Measurements from ENCODE around the gene C4A. TPM values are rescaled to one million over a fixed set of nuclear protein-coding genes. Genes with fewer than 3 reads are reported as not detected.
"Not testable (repeated sequence)": the region's sequence is repeated elsewhere in the genome, so short reads cannot be mapped to it uniquely, and the experiment has no call there.

The C4A gene
- total RNA-seq, 1 experiment from 2014 or later = 4.3 TPM

- H3K4me3 Mint-ChIP-seq; H3K4me1 ChIP-seq (ENCODE audit: insufficient read depth, low read length): not testable (repeated sequence)
- WGBS (ENCODE audit: extremely low coverage, insufficient read length, low lambda C conversion rate) = no CpG with 5 or more reads among the region's 10 CpGs
These were observed 40.2 kb downstream of the C4A start for GRCh38 chr6:32022100-32022499.

GRCh38 chr6:32028631-32029030 is 46.8 kb downstream of the C4A start:
- H3K4me1 Mint-ChIP-seq; H3K79me2 ChIP-seq (ENCODE audit: insufficient read depth, low read length); H3K4me2 ChIP-seq (ENCODE audit: insufficient read depth, insufficient read length, low read length); H2BK120ac ChIP-seq (ENCODE audit: low read depth, low read length, poor library complexity, severe bottlenecking); H3K4me3 Mint-ChIP-seq; H3K4me1 ChIP-seq (ENCODE audit: insufficient read depth, low read length); H3K18ac ChIP-seq (ENCODE audit: insufficient read length, low read depth, low read length); H3K9ac ChIP-seq (ENCODE audit: extremely low read depth, insufficient read length, low read length); H2AK5ac ChIP-seq (ENCODE audit: insufficient read length, low read length); H4K20me1 ChIP-seq (ENCODE audit: control insufficient read depth, insufficient read depth, insufficient read length); H3K79me1 ChIP-seq (ENCODE audit: insufficient read depth, low read depth, low read length, poor library complexity, severe bottlenecking); H3K27me3 ChIP-seq (ENCODE audit: insufficient read depth, low read length); H3K27ac Mint-ChIP-seq; H3K23me2 ChIP-seq (ENCODE audit: insufficient read length, low read depth, low read length, poor library complexity, severe bottlenecking); H2BK12ac ChIP-seq (ENCODE audit: insufficient read length, low read depth, low read length); H2BK15ac ChIP-seq (ENCODE audit: low read depth, low read length); H2BK20ac ChIP-seq (ENCODE audit: low read depth, low read length, poor library complexity, severe bottlenecking); H3K56ac ChIP-seq (ENCODE audit: insufficient read length, low read depth, low read length); DNase-seq; H4K8ac ChIP-seq (replicated peaks; ENCODE audit: insufficient read length, low read depth, low read length); H3K27me3 Mint-ChIP-seq (ENCODE audit: low read depth); H3T11ph ChIP-seq (ENCODE audit: low read length); H2AFZ ChIP-seq (ENCODE audit: low read length); H2BK5ac ChIP-seq (ENCODE audit: insufficient read length, low read length); H3K36me3 Mint-ChIP-seq (ENCODE audit: insufficient read depth in 1 of 3, low read depth in 3 of 3); H3K14ac ChIP-seq (ENCODE audit: insufficient read depth, low read length); H3K9me3 ChIP-seq (ENCODE audit: control insufficient read depth, low read depth, low read length); H3K23ac ChIP-seq (ENCODE audit: insufficient read length, low read depth, low read length); H4K91ac ChIP-seq (ENCODE audit: insufficient read length, low read depth, low read length); H4K5ac ChIP-seq (ENCODE audit: insufficient read length, low read depth, low read length); H3K27ac ChIP-seq (ENCODE audit: insufficient read length, low read depth, low read length); H3K9me3 Mint-ChIP-seq; H3K4ac ChIP-seq (ENCODE audit: low read depth, low read length): not testable (repeated sequence)
- no CpG with 5 or more reads among the region's 10 CpGs for WGBS (ENCODE audit: extremely low coverage, insufficient read length, low lambda C conversion rate)

More at GRCh38 chr6:32022100-32022499, 40.2 kb downstream of the C4A start:
- not testable (repeated sequence) for H3K27ac ChIP-seq (ENCODE audit: insufficient read length, low read depth, low read length); H3K27me3 Mint-ChIP-seq (ENCODE audit: low read depth); H4K5ac ChIP-seq (ENCODE audit: insufficient read length, low read depth, low read length); H2BK20ac ChIP-seq (ENCODE audit: low read depth, low read length, poor library complexity, severe bottlenecking); H3K36me3 Mint-ChIP-seq (ENCODE audit: insufficient read depth in 1 of 3, low read depth in 3 of 3); H2BK12ac ChIP-seq (ENCODE audit: insufficient read length, low read depth, low read length); H3K14ac ChIP-seq (ENCODE audit: insufficient read depth, low read length); H4K91ac ChIP-seq (ENCODE audit: insufficient read length, low read depth, low read length); H2AK5ac ChIP-seq (ENCODE audit: insufficient read length, low read length); H3K79me1 ChIP-seq (ENCODE audit: insufficient read depth, low read depth, low read length, poor library complexity, severe bottlenecking); H3K27ac Mint-ChIP-seq; H3K9me3 Mint-ChIP-seq; H3K56ac ChIP-seq (ENCODE audit: insufficient read length, low read depth, low read length); H3K23ac ChIP-seq (ENCODE audit: insufficient read length, low read depth, low read length); H3K9ac ChIP-seq (ENCODE audit: extremely low read depth, insufficient read length, low read length); H4K20me1 ChIP-seq (ENCODE audit: control insufficient read depth, insufficient read depth, insufficient read length); H3K9me3 ChIP-seq (ENCODE audit: control insufficient read depth, low read depth, low read length); H3K18ac ChIP-seq (ENCODE audit: insufficient read length, low read depth, low read length); H2AFZ ChIP-seq (ENCODE audit: low read length); H3K4me1 Mint-ChIP-seq; H3T11ph ChIP-seq (ENCODE audit: low read length); H2BK120ac ChIP-seq (ENCODE audit: low read depth, low read length, poor library complexity, severe bottlenecking); H3K4me2 ChIP-seq (ENCODE audit: insufficient read depth, insufficient read length, low read length); H3K4ac ChIP-seq (ENCODE audit: low read depth, low read length); H2BK15ac ChIP-seq (ENCODE audit: low read depth, low read length); H3K79me2 ChIP-seq (ENCODE audit: insufficient read depth, low read length); H2BK5ac ChIP-seq (ENCODE audit: insufficient read length, low read length); H4K8ac ChIP-seq (replicated peaks; ENCODE audit: insufficient read length, low read depth, low read length); DNase-seq; H3K23me2 ChIP-seq (ENCODE audit: insufficient read length, low read depth, low read length, poor library complexity, severe bottlenecking); H3K27me3 ChIP-seq (ENCODE audit: insufficient read depth, low read length)

Measured in H9 (cell line).